GM21717 (cell line): ENCODE measurements around the gene RNU11.
"Not testable (repeated sequence)": the region's sequence is repeated elsewhere in the genome, so short reads cannot be mapped to it uniquely, and the experiment has no call there.

Experiments used
- ATAC-seq: cut with Tn5 transposase; IDR thresholded peaks from one replicate; pipeline ENCODE4 v1.9.1; 2021; ENCODE audit warnings: mild to moderate bottlenecking, moderate library complexity; ENCODE audit not compliant: unreplicated experiment

Gene RNU11

GRCh38 chr1:28656335-28656734, 7.9 kb downstream of the RNU11 start:
- no peak for ATAC-seq

- no peak for ATAC-seq
Observed at GRCh38 chr1:28663871-28664470, 15.6 kb downstream of the RNU11 start.

- ATAC-seq, result no peak
Observed at GRCh38 chr1:28666806-28667205, 18.4 kb downstream of the RNU11 start.

DNA sequence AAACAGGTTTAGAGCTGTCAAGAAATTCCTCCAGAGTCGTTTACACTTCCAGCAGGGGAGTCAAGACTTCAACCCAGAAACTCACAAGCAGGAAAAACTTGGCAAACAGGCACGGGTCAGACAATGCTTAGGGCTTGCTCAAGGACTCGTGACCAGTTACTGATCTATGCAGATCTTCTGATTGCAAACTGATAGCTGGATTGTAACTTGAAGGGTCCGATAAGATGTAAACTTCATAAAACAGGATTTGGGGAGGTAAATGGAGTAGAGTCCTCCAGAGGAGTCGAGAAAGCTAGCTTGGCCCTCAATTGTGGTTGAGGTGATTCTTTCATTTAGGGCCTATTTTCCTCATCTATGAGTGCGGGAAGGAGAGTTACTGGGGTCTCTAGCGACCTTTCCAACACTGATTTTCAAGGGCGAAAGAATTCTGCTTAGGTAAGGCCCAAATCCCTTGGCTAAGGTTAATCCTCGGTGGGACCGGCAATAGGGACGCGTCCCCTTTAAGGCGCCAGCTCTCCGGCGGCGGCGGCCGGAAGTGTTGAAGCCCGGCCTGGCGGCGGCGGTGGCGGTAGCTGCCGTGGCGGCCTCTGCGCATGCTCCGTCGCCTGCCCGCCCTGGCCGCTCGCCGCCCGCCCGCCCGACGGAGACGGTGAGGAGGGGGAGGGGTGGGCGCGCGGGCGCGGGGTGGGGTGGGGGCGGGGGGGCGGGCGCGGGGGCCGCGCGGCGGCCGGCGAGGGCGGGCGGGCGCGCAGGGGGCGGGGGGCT, 20.0 kb downstream of the RNU11 start, which contains the start of gene GMEB1:
GMEB1 (plus strand) TSS at position 594 of the 765 bp plus-strand sequence. CDS start 14,829 bp downstream, outside the sequence.
- peak; percentile 61 for ATAC-seq

- peak; percentile 42 for ATAC-seq
Observed at GRCh38 chr1:28668956-28669723, 20.7 kb downstream of the RNU11 start.

DNA sequence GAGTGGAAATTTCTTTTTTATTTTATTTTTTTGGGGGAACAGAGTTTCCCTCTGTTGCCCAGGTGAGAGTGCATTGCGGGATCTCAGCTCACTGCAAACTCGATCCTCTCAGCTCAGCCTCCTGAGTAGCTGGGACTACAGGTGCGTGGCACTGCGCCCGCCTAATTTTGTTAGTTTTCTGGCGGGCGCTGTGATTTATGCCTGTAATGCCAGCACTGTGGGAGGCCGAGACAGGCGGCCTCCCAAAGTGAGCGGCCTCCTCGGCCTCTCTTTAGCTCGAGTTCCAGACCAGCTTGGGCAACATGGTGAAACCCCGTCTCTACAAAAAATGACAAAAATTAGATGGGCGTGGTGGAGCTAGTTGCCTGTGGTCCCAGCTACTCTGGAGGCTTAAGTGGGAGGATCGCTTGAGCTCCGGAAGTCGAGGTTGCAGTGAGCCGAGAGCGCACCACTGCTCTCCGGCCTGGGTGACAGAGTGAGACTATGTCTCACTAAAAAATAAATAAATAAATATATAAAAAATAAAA, 22.9 kb downstream of the RNU11 start:
- ATAC-seq, result no peak

DNA sequence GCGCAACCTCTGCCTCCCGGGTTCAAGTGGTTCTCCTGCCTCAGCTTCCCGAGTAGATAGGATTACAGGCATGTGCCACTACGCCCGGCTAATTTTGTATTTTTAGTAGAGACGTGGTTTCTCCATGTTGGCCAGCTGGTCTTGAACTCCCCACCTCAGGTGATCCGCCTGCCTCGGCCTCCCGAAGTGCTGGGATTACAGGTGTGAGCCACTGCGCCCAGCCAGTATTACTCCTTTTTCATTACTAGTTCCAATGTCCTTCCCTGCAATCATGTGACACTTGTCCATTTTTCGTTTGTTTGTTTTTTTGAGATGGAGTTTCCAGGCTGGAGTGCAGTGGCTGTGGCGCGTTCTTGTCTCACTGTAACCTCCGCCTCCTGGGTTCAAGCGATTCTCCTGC, 24.6 kb downstream of the RNU11 start:
- ATAC-seq, result not testable (repeated sequence)

DNA sequence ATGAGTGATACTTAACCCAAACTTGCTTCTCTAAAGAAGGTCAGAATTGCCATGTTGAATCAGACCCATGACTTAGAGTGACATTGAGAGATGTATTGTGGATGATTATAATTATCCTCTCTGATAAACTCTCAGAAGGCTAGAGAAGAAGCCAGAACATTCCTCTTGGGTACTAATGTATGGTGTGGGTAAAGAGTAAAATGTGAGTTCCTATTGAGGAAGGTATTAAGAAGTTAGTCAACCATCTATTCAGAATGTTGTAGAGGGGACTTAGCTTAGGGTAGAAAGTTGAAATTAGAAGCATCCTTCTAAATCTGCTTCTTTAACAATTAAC, 27.5 kb downstream of the RNU11 start:
- ATAC-seq, result no peak

- ATAC-seq, result no peak
Observed at GRCh38 chr1:28680151-28680550, 31.8 kb downstream of the RNU11 start.

GRCh38 chr1:28682840-28683239, 34.4 kb downstream of the RNU11 start:
- no peak for ATAC-seq

DNA sequence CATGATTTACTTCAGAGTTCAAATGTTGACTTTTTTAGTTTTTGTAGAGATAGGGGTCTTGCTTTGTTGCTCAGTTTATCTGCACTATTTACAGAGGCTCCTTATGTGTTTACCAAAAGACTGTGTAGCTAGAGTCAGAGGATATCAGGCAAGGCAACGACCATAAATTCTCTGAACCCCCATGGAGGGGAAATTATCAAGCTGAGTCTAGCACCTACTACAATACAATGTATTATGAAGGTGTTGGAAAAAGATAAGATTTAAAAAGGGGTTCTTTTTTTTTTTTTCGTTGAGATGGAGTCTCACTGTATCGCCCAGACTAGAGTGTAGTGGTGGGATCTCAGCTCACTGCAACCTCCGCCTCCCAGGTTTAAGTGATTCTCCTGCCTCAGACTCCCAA, 36.5 kb downstream of the RNU11 start:
- no peak for ATAC-seq

GRCh38 chr1:28691627-28692026, 43.2 kb downstream of the RNU11 start:
- ATAC-seq, result not testable (repeated sequence)
